ENCODE measurements around the gene GTF2F2. TPM values are rescaled to one million over a fixed set of nuclear protein-coding genes. Genes with fewer than 3 reads are reported as not detected.
A peak's percentile ranks its signal among the peaks of the same experiment; 100 is the strongest.

GTF2F2 gene
- total RNA-seq, 2 donors from 2014 or later = 17.4 to 19.0 TPM

GRCh38 chr13:45198041-45198440 lies 77.7 kb downstream of the GTF2F2 start:
- intact Hi-C loops (cut with DNase I, micrococcal nuclease) = loop anchor here in 1 of 2 donors (10.0 kb wide), 1 partner anchor 87 kb away; no protein-coding TSS in a partner anchor
- DNase-seq (no peak), ATAC-seq (no peak)

- ATAC-seq = no peak
- intact Hi-C loops (cut with DNase I, micrococcal nuclease) = loop anchor here in 1 of 2 donors (10.0 kb wide), 1 partner anchor 86 kb away; no protein-coding TSS in a partner anchor
- no peak for DNase-seq
Measured at GRCh38 chr13:45198924-45199323, 78.6 kb downstream of the GTF2F2 start.

GRCh38 chr13:45199711-45200110 lies 79.4 kb downstream of the GTF2F2 start:
- intact Hi-C loops (cut with DNase I, micrococcal nuclease) = loop anchor here in 1 of 2 donors (10.0 kb wide), 1 partner anchor 85 kb away; no protein-coding TSS in a partner anchor
- no peak for DNase-seq
- no peak for ATAC-seq

- ATAC-seq (no peak), DNase-seq (no peak)
- intact Hi-C loops (cut with DNase I, micrococcal nuclease) = no loop called here
Measured at GRCh38 chr13:45200701-45201232, 80.5 kb downstream of the GTF2F2 start, which contains the start of gene KCTD4. TSS of gene KCTD4 (minus strand) at chr13:45201045. CDS start at chr13:45194567, 6,478 bp downstream.

- no peak for ATAC-seq
- DNase-seq = no peak
- intact Hi-C loops (cut with DNase I, micrococcal nuclease) = no loop called here
Measured at GRCh38 chr13:45205124-45205523, 84.8 kb downstream of the GTF2F2 start.

- ATAC-seq = peak; percentile 12
Measured at GRCh38 chr13:45206340-45206739, 86.0 kb downstream of the GTF2F2 start.

GRCh38 chr13:45207319-45207718 lies 87.0 kb downstream of the GTF2F2 start:
- intact Hi-C loops (cut with DNase I, micrococcal nuclease) = no loop called here
- DNase-seq (no peak), ATAC-seq (peak; percentile 15)

More at GRCh38 chr13:45206340-45206739, 86.0 kb downstream of the GTF2F2 start:
- DNase-seq = no peak
- intact Hi-C loops (cut with DNase I, micrococcal nuclease) = no loop called here

- no peak for DNase-seq
- intact Hi-C loops (cut with DNase I, micrococcal nuclease) = no loop called here
- no peak for ATAC-seq
Measured at GRCh38 chr13:45208132-45208531, 87.8 kb downstream of the GTF2F2 start.

GRCh38 chr13:45209229-45209628 lies 88.9 kb downstream of the GTF2F2 start:
- peak; percentile 35 for ATAC-seq
- DNase-seq = no peak
- intact Hi-C loops (cut with DNase I, micrococcal nuclease) = no loop called here

GRCh38 chr13:45215392-45216077 lies 95.2 kb downstream of the GTF2F2 start:
- DNase-seq = no peak
- intact Hi-C loops (cut with DNase I, micrococcal nuclease) = no loop called here
- ATAC-seq = no peak

GRCh38 chr13:45216193-45216592 lies 95.9 kb downstream of the GTF2F2 start:
- DNase-seq = no peak
- intact Hi-C loops (cut with DNase I, micrococcal nuclease) = no loop called here
- no peak for ATAC-seq

- no peak for ATAC-seq
- DNase-seq = no peak
- intact Hi-C loops (cut with DNase I, micrococcal nuclease) = no loop called here
Measured at GRCh38 chr13:45218689-45219088, 98.4 kb downstream of the GTF2F2 start.

GRCh38 chr13:45219123-45219891 lies 99.0 kb downstream of the GTF2F2 start:
- ATAC-seq (peak; percentile 86), DNase-seq (no peak)
- intact Hi-C loops (cut with DNase I, micrococcal nuclease) = no loop called here

- no peak for DNase-seq
Measured at GRCh38 chr13:45219938-45220375, 99.6 kb downstream of the GTF2F2 start.

GRCh38 chr13:45220403-45220802 lies 100.1 kb downstream of the GTF2F2 start:
- DNase-seq (no peak), ATAC-seq (no peak)
- intact Hi-C loops (cut with DNase I, micrococcal nuclease) = no loop called here

More at GRCh38 chr13:45219938-45220375, 99.6 kb downstream of the GTF2F2 start:
- ATAC-seq = peak; percentile 75
- intact Hi-C loops (cut with DNase I, micrococcal nuclease) = no loop called here

GRCh38 chr13:45222516-45222915 lies 102.2 kb downstream of the GTF2F2 start:
- intact Hi-C loops (cut with DNase I, micrococcal nuclease) = no loop called here
- DNase-seq (no peak), ATAC-seq (no peak)

- DNase-seq (no peak), ATAC-seq (no peak)
- intact Hi-C loops (cut with DNase I, micrococcal nuclease) = no loop called here
Measured at GRCh38 chr13:45222919-45223318, 102.6 kb downstream of the GTF2F2 start.

GRCh38 chr13:45224176-45224575 lies 103.9 kb downstream of the GTF2F2 start:
- intact Hi-C loops (cut with DNase I, micrococcal nuclease) = no loop called here
- DNase-seq (no peak), ATAC-seq (no peak)

- no peak for DNase-seq
- intact Hi-C loops (cut with DNase I, micrococcal nuclease) = no loop called here
- ATAC-seq = no peak
Measured at GRCh38 chr13:45225370-45225769, 105.1 kb downstream of the GTF2F2 start.

- intact Hi-C loops (cut with DNase I, micrococcal nuclease) = no loop called here
- DNase-seq = no peak
- ATAC-seq = no peak
Measured at GRCh38 chr13:45226024-45226423, 105.7 kb downstream of the GTF2F2 start.

Measured in left colon (tissue), 2 donors.